Astrocyte (in vitro differentiated cells and primary cell): ENCODE data around the gene AIM2.

ENCODE experiments used
- EZH2 ChIP-seq: IDR thresholded peaks from 2 replicates; pipeline ENCODE4 v1.6.1; 2012; ENCODE audit warnings: mild to moderate bottlenecking, low read length, inconsistent platforms; ENCODE audit not compliant: insufficient read depth
- TF ChIP-seq, protein P1 (sequence below): IDR thresholded peaks from 2 replicates; pipeline ENCODE4 v1.5.1; 2011; ENCODE audit warnings: low read depth, mild to moderate bottlenecking, inconsistent platforms, low read length, moderate library complexity; ENCODE audit not compliant: insufficient read depth

DNA sequence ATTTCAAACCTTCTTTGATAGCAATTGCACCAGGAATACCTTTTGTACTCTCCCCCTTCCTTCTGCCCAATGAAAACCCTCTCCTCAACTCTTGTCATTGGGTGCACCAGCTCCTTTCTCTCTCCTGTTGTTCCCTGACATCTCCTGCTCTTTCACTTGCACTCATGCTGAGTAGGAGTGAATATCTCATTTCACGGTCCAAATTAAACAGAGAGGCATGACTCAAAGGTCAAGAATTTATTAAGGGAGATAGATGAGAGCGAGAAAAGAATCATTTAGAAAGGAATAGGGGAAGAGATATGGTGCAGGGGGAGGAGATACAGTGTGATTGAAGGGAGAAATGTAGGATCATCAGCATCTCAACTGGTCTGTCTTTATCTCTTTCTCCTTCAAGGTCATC lies 22.1 kb downstream of the AIM2 start:
- TF ChIP-seq, protein P1, sequence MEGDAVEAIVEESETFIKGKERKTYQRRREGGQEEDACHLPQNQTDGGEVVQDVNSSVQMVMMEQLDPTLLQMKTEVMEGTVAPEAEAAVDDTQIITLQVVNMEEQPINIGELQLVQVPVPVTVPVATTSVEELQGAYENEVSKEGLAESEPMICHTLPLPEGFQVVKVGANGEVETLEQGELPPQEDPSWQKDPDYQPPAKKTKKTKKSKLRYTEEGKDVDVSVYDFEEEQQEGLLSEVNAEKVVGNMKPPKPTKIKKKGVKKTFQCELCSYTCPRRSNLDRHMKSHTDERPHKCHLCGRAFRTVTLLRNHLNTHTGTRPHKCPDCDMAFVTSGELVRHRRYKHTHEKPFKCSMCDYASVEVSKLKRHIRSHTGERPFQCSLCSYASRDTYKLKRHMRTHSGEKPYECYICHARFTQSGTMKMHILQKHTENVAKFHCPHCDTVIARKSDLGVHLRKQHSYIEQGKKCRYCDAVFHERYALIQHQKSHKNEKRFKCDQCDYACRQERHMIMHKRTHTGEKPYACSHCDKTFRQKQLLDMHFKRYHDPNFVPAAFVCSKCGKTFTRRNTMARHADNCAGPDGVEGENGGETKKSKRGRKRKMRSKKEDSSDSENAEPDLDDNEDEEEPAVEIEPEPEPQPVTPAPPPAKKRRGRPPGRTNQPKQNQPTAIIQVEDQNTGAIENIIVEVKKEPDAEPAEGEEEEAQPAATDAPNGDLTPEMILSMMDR: no peak
- TF ChIP-seq EZH2: no peak
